ENCODE measurements around the gene CH25H. TPM values are rescaled to one million over a fixed set of nuclear protein-coding genes. Genes with fewer than 3 reads are reported as not detected.

CH25H gene
- total and polyA plus RNA-seq, 12 donors = 0.80 to 16.3 (median 4.9) TPM; not detected in 1

- no peaks in the 10 kb centered on the region for H3K27me3 ChIP-seq
- H3K9me3 ChIP-seq (replicated peaks in 1 of 3) = no peaks in the 10 kb centered on the region
- 85 to 93% (median 88%) methylated on average over 4 of the region's 4 CpGs for WGBS, 4 donors
- DNase-seq = no peak
- H3K36me3 ChIP-seq (replicated peaks in 1 of 2) = peaks cover 0 to 3% of the 10 kb centered on the region in 2 donors
- intact Hi-C loops (cut with DNase I) = no loop called here
- H3K4me3 ChIP-seq = no peak overlapping the region
- TF ChIP-seq CTCF (IDR thresholded peaks at IDR 0.05) (no peak), POLR2A (IDR thresholded peaks at IDR 0.05) (no peak)
- H3K27ac ChIP-seq = no peak overlapping the region
- H3K4me1 ChIP-seq (replicated peaks in 1 of 2) = peaks cover 0 to 6% of the 10 kb centered on the region in 2 donors
Measured at GRCh38 chr10:89236226-89236797, 29.2 kb upstream of the CH25H start.

GRCh38 chr10:89235073-89235798 is 28.1 kb upstream of the CH25H start:
- H3K27ac ChIP-seq = peak overlapping the region in 3 of 5 donors; percentile 9 to 72 (median 13)
- no peaks in the 10 kb centered on the region for H3K27me3 ChIP-seq
- 69 to 74% (median 72%) methylated on average over 12 of the region's 12 CpGs for WGBS, 4 donors
- peaks cover 0 to 3% of the 10 kb centered on the region in 2 donors for H3K36me3 ChIP-seq (replicated peaks in 1 of 2)
- intact Hi-C loops (cut with DNase I) = no loop called here
- peak; percentile 45 to 78 (median 61) for DNase-seq
- no peak for TF ChIP-seq POLR2A (IDR thresholded peaks at IDR 0.05)
- no peak for TF ChIP-seq CTCF (IDR thresholded peaks at IDR 0.05)
- peaks cover 0 to 6% of the 10 kb centered on the region in 2 donors for H3K4me1 ChIP-seq (replicated peaks in 1 of 2)
- H3K9me3 ChIP-seq (replicated peaks in 1 of 3) = no peaks in the 10 kb centered on the region
- H3K4me3 ChIP-seq = no peak overlapping the region

GRCh38 chr10:89233033-89233432 is 25.9 kb upstream of the CH25H start:
- DNase-seq = no peak
- no peaks in the 10 kb centered on the region for H3K9me3 ChIP-seq (replicated peaks in 1 of 3)
- H3K4me1 ChIP-seq (replicated peaks in 1 of 2) = peaks cover 0 to 6% of the 10 kb centered on the region in 2 donors
- 82 to 92% (median 85%) methylated on average over 2 of the region's 2 CpGs for WGBS, 4 donors
- H3K27ac ChIP-seq = no peak overlapping the region
- intact Hi-C loops (cut with DNase I) = no loop called here
- H3K27me3 ChIP-seq = no peaks in the 10 kb centered on the region
- TF ChIP-seq POLR2A (IDR thresholded peaks at IDR 0.05) = no peak
- no peak for TF ChIP-seq CTCF (IDR thresholded peaks at IDR 0.05)
- no peak overlapping the region for H3K4me3 ChIP-seq
- H3K36me3 ChIP-seq (replicated peaks in 1 of 2) = no peaks in the 10 kb centered on the region

- Histone ChIP-seq H3K36me3 (replicated peaks in 1 of 2) (no peaks in the 10 kb centered on the region), H3K4me1 (replicated peaks in 1 of 2) (no peaks in the 10 kb centered on the region)
- intact Hi-C loops (cut with DNase I) = no loop called here
Measured at GRCh38 chr10:89228962-89229361, 21.8 kb upstream of the CH25H start.

More at GRCh38 chr10:89228962-89229361, 21.8 kb upstream of the CH25H start:
- no peak overlapping the region for H3K4me3 ChIP-seq
- H3K27ac ChIP-seq = no peak overlapping the region
- no peak for TF ChIP-seq POLR2A (IDR thresholded peaks at IDR 0.05)
- no peak for TF ChIP-seq CTCF (IDR thresholded peaks at IDR 0.05)
- no peak for DNase-seq
- H3K27me3 ChIP-seq = no peaks in the 10 kb centered on the region
- no peaks in the 10 kb centered on the region for H3K9me3 ChIP-seq (replicated peaks in 1 of 3)
